GM21737 (cell line): ENCODE measurements around the gene TRMT1.
A peak's percentile ranks its signal among the peaks of the same experiment; 100 is the strongest.

Experiments
- ATAC-seq: cut with Tn5 transposase; IDR thresholded peaks from one replicate; pipeline ENCODE4 v1.9.1; 2021; ENCODE audit warnings: mild to moderate bottlenecking, moderate library complexity; ENCODE audit not compliant: unreplicated experiment

TRMT1 gene

GRCh38 chr19:13127811-13128575 lies 11.5 kb upstream of the TRMT1 start:
- no peak for ATAC-seq

GRCh38 chr19:13127051-13127450 lies 10.5 kb upstream of the TRMT1 start:
- no peak for ATAC-seq

- ATAC-seq, result no peak
These were observed 6.7 kb upstream of the TRMT1 start for GRCh38 chr19:13122980-13123957.

GRCh38 chr19:13122275-13122878 lies 5.8 kb upstream of the TRMT1 start:
- ATAC-seq, result no peak

- no peak for ATAC-seq
These were observed 5.2 kb upstream of the TRMT1 start for GRCh38 chr19:13121551-13122274.

GRCh38 chr19:13120817-13121216 lies 4.3 kb upstream of the TRMT1 start:
- ATAC-seq, result no peak

- no peak for ATAC-seq
These were observed 3.5 kb upstream of the TRMT1 start for GRCh38 chr19:13120031-13120430.

GRCh38 chr19:13119627-13120026 lies 3.1 kb upstream of the TRMT1 start:
- no peak for ATAC-seq

- ATAC-seq, result no peak
These were observed 2.1 kb upstream of the TRMT1 start for GRCh38 chr19:13118424-13119193.

- peak; percentile 66 for ATAC-seq
These were observed 1.4 kb upstream of the TRMT1 start, which contains the start of gene NACC1 for GRCh38 chr19:13117772-13118423. TSS of gene NACC1 (plus strand) at chr19:13118264. CDS start at chr19:13135208, 16,944 bp downstream.

GRCh38 chr19:13117176-13117771 lies 734 bp upstream of the TRMT1 start:
- no peak for ATAC-seq

- no peak for ATAC-seq
These were observed 631 bp downstream of the TRMT1 start for GRCh38 chr19:13115936-13116281.

- ATAC-seq, result no peak
These were observed 4.0 kb downstream of the TRMT1 start for GRCh38 chr19:13112555-13112954.

- no peak for ATAC-seq
These were observed 6.4 kb downstream of the TRMT1 start for GRCh38 chr19:13110099-13110610.

GRCh38 chr19:13109361-13110098 lies 7.0 kb downstream of the TRMT1 start:
- no peak for ATAC-seq

GRCh38 chr19:13104848-13105711 lies 11.5 kb downstream of the TRMT1 start:
- ATAC-seq, result no peak

GRCh38 chr19:13104360-13104847 lies 12.1 kb downstream of the TRMT1 start:
- ATAC-seq, result peak; percentile 34
